Activated naive CD4-positive, alpha-beta T cell treated with anti-CD3 and anti-CD28 coated beads, Interleukin-2, amount 50 U/mL, for 24 hours (primary cell): ENCODE results near the gene SMIM1.

Source experiments
- H3K27ac Mint-ChIP-seq: one replicate; pipeline ENCODE4 v1.8.0; 2021; ENCODE audit warnings: mild to moderate bottlenecking, mixed read lengths
- H3K27me3 Mint-ChIP-seq: one replicate; pipeline ENCODE4 v1.8.0; 2021; ENCODE audit warnings: mixed read lengths
- H3K36me3 Mint-ChIP-seq: one replicate; pipeline ENCODE4 v1.8.0; 2021; ENCODE audit warnings: mixed read lengths
- H3K4me1 Mint-ChIP-seq: one replicate; pipeline ENCODE4 v1.8.0; 2021; ENCODE audit warnings: mixed read lengths
- H3K4me3 Mint-ChIP-seq: one replicate; pipeline ENCODE4 v1.8.0; 2021; ENCODE audit warnings: mild to moderate bottlenecking, mixed read lengths
- H3K9me3 Mint-ChIP-seq: one replicate; pipeline ENCODE4 v1.8.0; 2021; ENCODE audit warnings: mixed read lengths

SMIM1 gene

DNA sequence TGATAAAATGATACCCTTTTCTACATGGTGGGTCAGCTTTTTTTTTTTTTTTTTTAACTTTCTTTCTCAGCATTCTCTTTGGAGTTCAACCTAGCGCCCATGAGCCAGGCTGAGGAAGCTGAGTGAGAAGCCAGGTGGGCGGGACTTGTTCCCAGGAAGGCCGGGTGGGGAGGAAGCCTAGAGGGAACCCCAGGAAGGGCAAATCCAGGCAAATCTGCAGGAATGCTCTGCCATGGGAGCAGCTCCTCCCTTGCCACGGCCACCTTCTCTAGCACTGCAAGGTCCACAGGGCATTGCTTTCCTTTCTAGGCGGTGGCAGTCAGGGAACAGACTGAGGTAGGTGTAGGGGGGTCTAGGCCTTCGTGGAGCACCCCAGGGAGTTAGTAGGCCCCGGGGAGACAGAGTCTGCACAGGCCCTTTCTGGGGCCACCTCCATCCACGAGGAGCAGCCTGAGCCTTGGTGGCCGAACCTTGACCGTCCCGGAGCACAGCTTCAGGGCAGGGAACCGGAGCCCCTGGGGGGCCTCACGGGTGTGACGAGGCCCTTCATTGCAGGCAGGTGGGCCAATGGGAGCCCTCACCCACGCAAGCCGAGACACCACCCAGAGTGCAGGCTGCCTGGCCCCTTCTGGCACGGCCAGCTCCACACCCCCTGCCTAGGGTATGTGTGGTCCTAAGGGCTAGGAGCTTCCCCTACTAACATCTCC, 38.5 kb upstream of the SMIM1 start:
- Mint-ChIP-seq H3K36me3 (no peaks in the 10 kb centered on the region), H3K4me3 (no peak overlapping the region), H3K27ac (no peak overlapping the region), H3K9me3 (no peaks in the 10 kb centered on the region), H3K27me3 (no peaks in the 10 kb centered on the region), H3K4me1 (no peaks in the 10 kb centered on the region)

DNA sequence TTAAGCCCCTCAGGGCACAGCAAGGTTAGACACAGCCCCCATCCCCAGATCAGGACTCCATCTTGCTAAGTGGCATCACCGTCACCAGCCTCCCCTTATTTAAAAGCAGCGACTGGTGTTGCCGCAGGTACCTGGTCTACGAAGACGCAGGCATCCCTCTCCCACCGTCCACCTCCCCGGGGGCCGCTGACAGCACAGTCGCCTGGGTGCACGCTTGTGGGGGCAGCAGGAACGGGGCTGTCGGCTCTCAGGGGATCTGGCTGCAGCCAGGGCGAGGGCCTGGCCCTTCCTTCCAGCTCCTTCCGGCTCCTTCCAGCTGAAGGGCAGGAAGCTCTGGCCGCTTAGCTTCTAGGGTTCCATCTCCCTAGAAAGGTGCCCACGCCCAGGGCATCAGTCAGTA, 37.9 kb upstream of the SMIM1 start:
- no peaks in the 10 kb centered on the region for H3K9me3 Mint-ChIP-seq
- no peak overlapping the region for H3K4me3 Mint-ChIP-seq
- H3K27me3 Mint-ChIP-seq, result no peaks in the 10 kb centered on the region
- no peaks in the 10 kb centered on the region for H3K36me3 Mint-ChIP-seq
- no peak overlapping the region for H3K27ac Mint-ChIP-seq
- no peaks in the 10 kb centered on the region for H3K4me1 Mint-ChIP-seq

DNA sequence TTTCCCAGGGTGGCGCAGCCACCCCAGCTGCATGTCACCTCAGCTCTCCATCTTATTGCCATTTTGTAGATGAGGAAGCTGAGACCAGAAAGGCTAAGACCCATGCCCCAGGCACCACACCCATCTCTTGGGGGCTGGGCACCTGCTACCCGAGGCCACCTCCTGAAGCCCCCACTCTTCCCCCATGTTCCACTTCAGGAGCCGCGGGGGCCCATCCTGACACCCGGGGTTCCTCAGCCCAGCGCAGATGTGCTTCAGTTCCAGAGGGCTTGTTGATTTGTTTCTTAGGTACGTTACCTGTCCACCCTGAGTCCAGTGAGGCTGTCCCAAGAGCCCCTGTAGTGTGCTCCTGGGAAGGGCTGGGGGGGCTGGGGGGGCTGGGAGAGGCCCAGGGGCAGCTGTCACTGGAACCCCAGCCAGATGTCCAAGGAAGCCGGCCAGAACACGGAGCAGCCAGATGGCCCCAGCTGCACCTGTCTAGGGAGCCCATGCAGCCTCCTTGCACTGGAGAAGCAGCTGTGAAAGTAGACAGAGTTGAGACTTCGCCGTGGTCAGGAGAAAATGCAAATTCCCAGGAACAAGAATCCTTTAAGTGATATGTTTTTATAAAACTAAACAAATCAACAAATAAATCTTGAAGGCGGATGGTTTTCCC, 37.4 kb upstream of the SMIM1 start:
- no peak overlapping the region for H3K4me3 Mint-ChIP-seq
- no peaks in the 10 kb centered on the region for H3K4me1 Mint-ChIP-seq
- no peak overlapping the region for H3K27ac Mint-ChIP-seq

DNA sequence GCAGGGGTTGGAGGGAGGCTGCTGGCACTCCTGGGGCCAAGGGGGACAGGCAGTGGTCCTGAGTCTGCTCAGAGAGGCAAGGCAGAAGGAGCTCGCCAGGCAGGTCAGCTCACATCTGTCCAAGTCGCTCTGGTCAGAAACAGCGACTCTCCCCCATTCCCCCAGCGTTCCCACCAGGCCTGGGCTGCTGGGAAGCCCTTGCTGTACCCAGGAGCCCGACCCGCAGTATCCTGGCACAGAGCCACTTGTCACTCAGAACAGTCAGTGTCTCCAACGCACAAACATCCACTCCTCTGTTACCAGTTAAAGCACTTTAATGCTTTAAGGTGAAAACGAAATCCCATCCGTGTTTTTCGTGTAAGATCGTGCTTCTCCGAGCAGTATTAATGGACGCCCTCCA, 36.9 kb upstream of the SMIM1 start:
- Mint-ChIP-seq H3K4me3 (no peak overlapping the region), H3K9me3 (no peaks in the 10 kb centered on the region), H3K27me3 (no peaks in the 10 kb centered on the region), H3K27ac (no peak overlapping the region), H3K36me3 (no peaks in the 10 kb centered on the region), H3K4me1 (no peaks in the 10 kb centered on the region)

More for the DNA sequence above, 37.4 kb upstream of the SMIM1 start:
- no peaks in the 10 kb centered on the region for H3K27me3 Mint-ChIP-seq
- no peaks in the 10 kb centered on the region for H3K36me3 Mint-ChIP-seq
- H3K9me3 Mint-ChIP-seq, result no peaks in the 10 kb centered on the region

DNA sequence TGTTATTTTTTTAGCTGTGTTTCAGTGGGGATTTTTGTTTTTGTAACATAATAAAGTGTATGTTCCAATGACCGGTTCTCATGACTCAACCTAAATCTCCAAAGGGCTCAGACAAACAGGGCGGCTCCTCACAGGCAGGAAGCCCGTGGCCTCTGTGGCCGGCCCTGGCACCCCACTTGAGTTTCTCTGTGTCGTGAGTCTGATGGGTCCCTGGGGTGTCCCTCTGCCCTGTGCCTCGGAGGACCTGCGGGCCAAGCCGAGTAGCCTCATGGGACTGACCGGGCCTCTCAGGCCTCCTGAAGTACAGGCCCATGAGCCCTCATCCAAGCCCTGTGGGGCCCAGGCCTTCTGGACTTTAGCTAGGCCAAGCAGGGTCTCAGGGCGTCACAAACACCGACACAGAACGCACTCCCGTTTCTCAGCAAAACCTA, 36.4 kb upstream of the SMIM1 start:
- Mint-ChIP-seq H3K4me1 (no peaks in the 10 kb centered on the region), H3K4me3 (no peak overlapping the region), H3K36me3 (no peaks in the 10 kb centered on the region), H3K9me3 (no peaks in the 10 kb centered on the region), H3K27me3 (no peaks in the 10 kb centered on the region), H3K27ac (no peak overlapping the region)

DNA sequence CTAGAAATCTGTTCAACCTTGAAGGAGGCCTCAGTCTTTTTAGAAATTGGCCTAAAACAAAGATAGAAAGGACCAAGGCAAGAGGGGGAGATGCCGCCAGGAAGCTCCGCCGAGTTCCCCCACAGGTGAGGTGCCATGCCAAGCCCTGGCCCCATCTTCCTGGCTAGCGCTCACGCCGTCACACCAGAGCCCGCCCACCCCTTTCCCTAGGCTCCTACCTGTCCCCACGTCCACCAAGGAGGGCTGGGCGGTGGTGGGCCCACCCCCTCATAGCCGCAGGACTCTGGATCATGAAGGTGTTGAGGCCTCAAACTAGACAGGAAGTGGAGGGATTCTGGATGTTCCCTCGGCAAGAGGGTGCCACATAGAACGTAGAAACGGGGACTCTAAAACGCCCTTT, 35.8 kb upstream of the SMIM1 start:
- Mint-ChIP-seq H3K4me3 (no peak overlapping the region), H3K4me1 (no peaks in the 10 kb centered on the region), H3K9me3 (no peaks in the 10 kb centered on the region), H3K27ac (no peak overlapping the region), H3K27me3 (no peaks in the 10 kb centered on the region), H3K36me3 (no peaks in the 10 kb centered on the region)

DNA sequence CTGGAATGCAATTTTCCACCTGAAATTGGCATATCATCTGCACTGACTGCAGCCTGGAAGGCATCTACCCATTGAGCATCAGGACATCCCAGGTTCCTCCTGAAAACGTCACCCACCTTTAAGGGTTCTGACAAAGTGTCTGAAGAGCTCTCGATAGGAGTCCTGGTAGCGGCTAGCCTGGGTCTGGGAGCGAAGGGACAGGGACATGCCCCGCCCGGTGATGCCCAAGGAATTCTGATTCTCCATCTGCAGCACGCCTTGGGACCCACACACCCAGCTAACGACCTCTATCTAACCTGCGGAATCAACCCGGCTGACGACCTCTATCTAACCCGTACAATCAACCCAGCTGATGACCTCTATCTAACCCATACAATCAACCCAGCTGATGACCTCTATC, 33.6 kb upstream of the SMIM1 start:
- Mint-ChIP-seq H3K9me3 (no peaks in the 10 kb centered on the region), H3K4me1 (peaks cover 4% of the 10 kb centered on the region), H3K27ac (no peak overlapping the region), H3K4me3 (no peak overlapping the region), H3K36me3 (no peaks in the 10 kb centered on the region), H3K27me3 (no peaks in the 10 kb centered on the region)

DNA sequence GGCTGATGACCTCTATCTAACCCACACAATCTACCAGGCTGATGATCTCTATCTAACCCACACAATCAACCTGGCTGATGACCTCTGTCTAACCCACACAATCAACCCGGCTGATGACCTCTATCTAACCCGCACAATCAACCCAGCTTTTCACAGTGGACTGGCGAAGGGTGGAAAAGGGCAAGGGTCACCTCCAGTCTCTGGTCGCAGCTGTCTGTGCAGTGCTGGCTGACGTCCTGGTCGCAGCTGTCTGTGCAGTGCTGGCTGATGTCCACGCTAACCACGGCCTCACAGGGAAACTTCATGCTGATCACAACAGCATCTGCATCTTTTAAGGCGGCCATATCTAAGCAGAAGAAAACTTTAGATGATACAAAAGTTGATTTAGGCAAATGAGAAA, 32.5 kb upstream of the SMIM1 start:
- H3K27ac Mint-ChIP-seq, result no peak overlapping the region
- no peaks in the 10 kb centered on the region for H3K27me3 Mint-ChIP-seq

DNA sequence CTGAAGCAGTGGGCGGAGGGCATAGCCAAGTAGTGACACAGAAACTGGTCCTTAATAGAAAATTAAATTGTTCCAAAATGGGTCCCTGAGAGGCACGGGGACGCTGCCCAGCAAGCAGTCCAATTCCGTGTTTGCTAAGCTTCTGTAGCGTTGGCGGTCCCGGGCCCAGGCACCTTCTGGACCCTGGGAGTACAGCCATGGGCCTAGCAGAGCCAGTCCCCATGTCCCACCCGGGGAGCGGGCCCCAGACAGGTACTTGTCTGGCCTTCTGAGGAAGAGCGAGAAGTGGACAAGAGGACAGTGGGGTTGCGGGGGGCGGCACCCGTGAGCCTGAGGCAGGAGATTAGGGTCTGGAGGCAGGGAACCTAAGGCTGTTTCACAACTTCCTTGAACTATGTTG, 31.8 kb upstream of the SMIM1 start:
- Mint-ChIP-seq H3K4me3 (no peak overlapping the region), H3K27ac (no peak overlapping the region), H3K36me3 (no peaks in the 10 kb centered on the region), H3K9me3 (no peaks in the 10 kb centered on the region), H3K4me1 (peaks cover 18% of the 10 kb centered on the region), H3K27me3 (no peaks in the 10 kb centered on the region)

More for the DNA sequence above, 32.5 kb upstream of the SMIM1 start:
- H3K4me3 Mint-ChIP-seq, result no peak overlapping the region
- peaks cover 11% of the 10 kb centered on the region for H3K4me1 Mint-ChIP-seq
- H3K9me3 Mint-ChIP-seq, result no peaks in the 10 kb centered on the region
- H3K36me3 Mint-ChIP-seq, result no peaks in the 10 kb centered on the region

DNA sequence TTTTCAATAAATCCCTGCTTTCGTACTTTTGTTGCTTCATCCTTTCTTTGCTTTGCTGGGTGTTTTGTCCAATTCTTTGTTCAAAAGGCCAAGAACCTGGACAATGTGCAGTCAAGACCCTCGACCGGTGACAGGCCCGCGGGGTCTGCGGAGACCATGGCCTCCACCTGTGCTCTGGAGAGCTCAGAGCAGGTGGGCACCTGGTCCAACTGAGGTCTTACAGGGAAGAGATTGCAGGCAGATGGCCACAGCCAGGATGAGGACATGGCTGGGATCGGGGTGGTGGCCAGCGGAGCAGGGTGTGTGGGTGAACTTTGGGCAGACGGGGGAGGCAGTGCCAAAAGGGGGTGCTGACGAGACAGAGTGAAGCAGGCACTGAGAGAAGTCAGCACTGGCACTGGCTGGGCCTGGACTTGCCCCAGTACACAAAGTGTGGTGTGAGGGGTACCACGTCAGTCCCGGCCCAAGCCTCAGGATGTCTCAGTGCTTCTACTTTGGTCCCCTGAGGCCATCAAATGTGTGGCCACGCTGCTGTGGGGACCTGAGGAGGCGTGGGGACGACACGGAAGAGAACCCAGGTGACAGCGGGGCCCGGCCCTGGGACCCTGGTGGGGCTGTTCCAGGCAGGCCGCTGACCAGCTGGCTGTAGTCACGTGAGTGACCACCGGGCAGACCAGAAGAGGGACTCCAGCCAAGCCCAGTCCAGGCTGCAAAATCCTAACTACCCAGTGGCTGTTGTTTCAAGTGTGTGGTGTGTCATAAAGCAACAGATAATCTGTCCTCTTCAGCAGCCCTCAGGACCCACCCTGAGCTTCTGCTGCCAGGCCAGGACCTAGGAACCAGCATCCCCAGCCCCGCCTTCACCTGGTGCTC, 30.7 kb upstream of the SMIM1 start:
- Mint-ChIP-seq H3K27ac (peak overlapping the region; percentile 46), H3K9me3 (no peaks in the 10 kb centered on the region)

DNA sequence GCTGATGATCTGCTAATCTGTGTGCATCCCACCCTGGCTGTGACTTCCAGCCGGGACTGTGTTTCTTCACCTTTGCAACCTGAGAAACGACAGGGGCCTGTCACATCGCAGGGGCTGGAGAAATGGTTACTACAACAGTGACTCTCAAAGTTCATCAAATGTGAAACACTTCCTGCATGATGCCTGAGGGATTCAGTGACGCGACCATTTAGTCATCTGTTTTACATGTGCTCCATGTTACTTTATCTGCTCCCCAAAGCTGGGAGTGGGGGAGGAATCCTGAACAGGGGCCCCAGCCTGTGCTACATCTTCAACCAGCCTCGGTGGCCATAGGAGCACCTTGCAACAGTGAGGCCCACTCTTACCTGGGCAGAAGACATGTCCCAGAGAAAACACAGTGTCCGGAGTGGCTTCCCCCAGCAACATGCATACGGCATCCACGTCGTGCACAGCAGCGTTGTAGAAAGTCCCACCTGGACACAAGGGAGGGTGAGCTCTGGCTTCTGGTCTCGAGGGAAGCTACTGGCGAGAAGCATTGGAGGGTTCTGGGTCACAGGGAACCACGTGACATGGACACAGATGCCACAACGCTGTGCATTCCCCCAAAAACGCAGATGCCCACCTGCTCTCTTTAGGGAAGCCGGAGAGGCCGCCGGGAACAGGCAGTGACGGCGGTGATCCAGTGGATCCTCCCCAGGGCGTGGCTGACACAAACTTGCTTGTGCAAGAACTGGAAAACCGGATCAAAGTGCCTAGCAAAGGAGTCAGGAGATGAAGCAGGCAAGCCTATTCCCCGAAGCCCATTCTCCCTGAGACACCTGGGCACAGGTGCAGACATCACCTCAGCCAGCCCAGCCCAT, 29.9 kb upstream of the SMIM1 start:
- Mint-ChIP-seq H3K4me1 (peaks cover 24% of the 10 kb centered on the region), H3K4me3 (no peak overlapping the region), H3K27me3 (no peaks in the 10 kb centered on the region), H3K27ac (no peak overlapping the region), H3K36me3 (no peaks in the 10 kb centered on the region), H3K9me3 (no peaks in the 10 kb centered on the region)

More for the DNA sequence above, 30.7 kb upstream of the SMIM1 start:
- no peaks in the 10 kb centered on the region for H3K36me3 Mint-ChIP-seq
- H3K4me1 Mint-ChIP-seq, result peaks cover 23% of the 10 kb centered on the region
- H3K4me3 Mint-ChIP-seq, result no peak overlapping the region
- no peaks in the 10 kb centered on the region for H3K27me3 Mint-ChIP-seq

DNA sequence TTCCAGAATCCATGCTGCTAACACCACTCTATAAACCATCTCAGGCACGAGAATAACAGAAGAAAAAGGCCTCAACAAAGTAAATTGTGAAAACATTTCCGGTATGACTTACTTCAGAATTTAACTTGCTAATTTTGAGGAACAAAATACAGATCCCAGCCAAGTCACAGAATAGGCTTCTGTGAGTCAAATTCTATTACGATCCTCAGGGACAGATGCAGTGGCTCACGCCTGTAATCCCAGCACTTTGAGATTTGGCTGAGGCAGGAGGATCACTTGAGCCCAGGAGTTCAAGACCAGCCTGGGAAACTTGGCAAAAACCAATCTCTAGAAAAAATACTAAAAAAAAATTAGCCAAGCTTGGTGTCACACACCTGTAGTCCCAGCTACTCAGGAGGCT, 29.1 kb upstream of the SMIM1 start:
- H3K27ac Mint-ChIP-seq, result no peak overlapping the region
- no peak overlapping the region for H3K4me3 Mint-ChIP-seq
- peaks cover 32% of the 10 kb centered on the region for H3K4me1 Mint-ChIP-seq
- no peaks in the 10 kb centered on the region for H3K27me3 Mint-ChIP-seq
- H3K9me3 Mint-ChIP-seq, result no peaks in the 10 kb centered on the region
- no peaks in the 10 kb centered on the region for H3K36me3 Mint-ChIP-seq

DNA sequence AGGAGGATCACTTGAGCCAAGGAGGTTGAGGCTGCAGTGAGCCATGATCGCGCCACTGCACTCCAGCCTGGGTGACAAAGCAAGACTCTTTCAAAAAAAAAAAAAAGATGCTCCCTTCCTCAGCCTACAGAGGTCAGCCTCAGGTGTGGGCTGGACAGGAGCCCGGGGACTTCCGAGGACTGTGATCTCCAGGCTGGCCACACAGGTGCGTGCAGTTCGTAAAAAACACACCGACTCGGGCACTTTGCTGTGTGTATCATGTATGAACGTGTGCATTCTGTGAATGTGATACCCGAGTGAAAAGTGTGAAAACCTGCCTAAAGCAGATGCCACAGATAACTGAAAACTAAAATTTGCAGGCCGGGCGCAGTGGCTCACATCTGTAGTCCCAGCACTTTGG, 28.7 kb upstream of the SMIM1 start:
- Mint-ChIP-seq H3K9me3 (no peaks in the 10 kb centered on the region), H3K4me3 (no peak overlapping the region), H3K27me3 (no peaks in the 10 kb centered on the region), H3K36me3 (no peaks in the 10 kb centered on the region), H3K4me1 (peaks cover 33% of the 10 kb centered on the region), H3K27ac (no peak overlapping the region)

DNA sequence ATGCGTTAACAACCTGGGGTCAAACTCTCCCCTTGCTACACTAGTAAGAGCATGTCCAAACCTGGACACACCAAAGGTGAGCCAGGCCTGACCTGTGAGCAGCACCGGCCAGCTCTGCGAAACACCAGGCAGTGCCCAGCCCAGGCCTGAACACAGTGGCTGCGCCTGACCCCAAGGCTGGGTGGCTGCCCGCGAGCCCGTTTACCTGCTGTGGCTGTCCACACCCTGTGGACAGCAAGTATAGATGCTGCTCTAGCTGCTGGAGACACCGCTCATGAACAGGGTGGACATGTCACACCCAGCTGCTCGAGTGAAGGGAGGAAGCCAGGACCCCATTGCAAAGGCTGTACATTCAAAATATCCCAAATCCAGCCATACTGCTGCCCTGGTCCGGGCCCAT, 27.9 kb upstream of the SMIM1 start:
- Mint-ChIP-seq H3K9me3 (no peaks in the 10 kb centered on the region), H3K4me3 (no peak overlapping the region), H3K27ac (no peak overlapping the region), H3K27me3 (no peaks in the 10 kb centered on the region), H3K36me3 (no peaks in the 10 kb centered on the region), H3K4me1 (peaks cover 33% of the 10 kb centered on the region)

DNA sequence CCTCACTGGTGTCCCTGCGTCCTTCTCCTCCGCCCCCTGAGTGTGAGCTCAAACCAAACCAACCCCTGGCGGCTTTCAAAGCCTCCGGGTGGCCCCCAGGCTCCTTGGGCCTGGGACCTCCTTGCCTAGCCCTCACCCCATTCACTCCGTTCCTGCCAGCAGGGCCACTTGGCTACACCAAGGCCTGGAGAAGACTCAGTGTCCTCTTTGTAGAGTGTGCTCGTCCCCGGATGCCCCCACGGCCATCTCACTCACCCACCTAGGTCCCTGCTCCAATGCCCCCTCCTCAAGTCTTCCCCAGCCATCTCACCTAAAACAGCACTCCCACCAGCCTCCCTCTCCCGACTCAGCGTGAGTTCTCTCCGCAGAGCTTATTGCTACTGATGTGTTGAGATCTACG, 27.5 kb upstream of the SMIM1 start:
- peak overlapping the region; percentile 5 for H3K4me3 Mint-ChIP-seq
- H3K27ac Mint-ChIP-seq, result no peak overlapping the region

More for the DNA sequence above, 27.5 kb upstream of the SMIM1 start:
- Mint-ChIP-seq H3K9me3 (no peaks in the 10 kb centered on the region), H3K4me1 (peaks cover 33% of the 10 kb centered on the region), H3K36me3 (no peaks in the 10 kb centered on the region), H3K27me3 (no peaks in the 10 kb centered on the region)
